Duodenal mucosa (tissue), 2 donors: ENCODE data around the gene VSIG10L2.
"Not testable (repeated sequence)": the region's sequence is repeated elsewhere in the genome, so short reads cannot be mapped to it uniquely, and the experiment has no call there.

Source experiments
- H3K27ac ChIP-seq: one replicate; pipeline ENCODE4 v1.7.0; 2013; ENCODE audit warnings: low read depth, low read length
- H3K27me3 ChIP-seq, 2 donors: one replicate each; pipeline ENCODE4 v1.7.0; 2013; ENCODE audit warnings: low read length in 2 of 2, control low read depth in 1 of 2; ENCODE audit not compliant: insufficient read depth in 2 of 2, control insufficient read depth in 1 of 2
- H3K36me3 ChIP-seq, 2 donors: one replicate each; pipeline ENCODE4 v1.7.0; 2013; ENCODE audit warnings: low read length in 2 of 2, control low read depth in 1 of 2; ENCODE audit not compliant: insufficient read depth in 2 of 2, control insufficient read depth in 1 of 2
- H3K4me1 ChIP-seq, 2 donors: one replicate each; pipeline ENCODE4 v1.7.0; 2013; ENCODE audit warnings: low read length in 2 of 2, control low read depth in 1 of 2; ENCODE audit not compliant: insufficient read depth in 2 of 2, control insufficient read depth in 1 of 2
- H3K4me3 ChIP-seq, 2 donors: one replicate each; pipeline ENCODE4 v1.7.0; 2013; ENCODE audit warnings: low read length in 2 of 2, low read depth in 1 of 2
- H3K9ac ChIP-seq, 2 donors: one replicate each; pipeline ENCODE4 v1.7.0; 2013; ENCODE audit warnings: low read length in 2 of 2, low read depth in 1 of 2
- H3K9me3 ChIP-seq, 2 donors: one replicate each; pipeline ENCODE4 v1.7.0; 2013; ENCODE audit warnings: low read length in 2 of 2, control low read depth in 1 of 2; ENCODE audit not compliant: control insufficient read depth in 1 of 2

The VSIG10L2 gene

DNA sequence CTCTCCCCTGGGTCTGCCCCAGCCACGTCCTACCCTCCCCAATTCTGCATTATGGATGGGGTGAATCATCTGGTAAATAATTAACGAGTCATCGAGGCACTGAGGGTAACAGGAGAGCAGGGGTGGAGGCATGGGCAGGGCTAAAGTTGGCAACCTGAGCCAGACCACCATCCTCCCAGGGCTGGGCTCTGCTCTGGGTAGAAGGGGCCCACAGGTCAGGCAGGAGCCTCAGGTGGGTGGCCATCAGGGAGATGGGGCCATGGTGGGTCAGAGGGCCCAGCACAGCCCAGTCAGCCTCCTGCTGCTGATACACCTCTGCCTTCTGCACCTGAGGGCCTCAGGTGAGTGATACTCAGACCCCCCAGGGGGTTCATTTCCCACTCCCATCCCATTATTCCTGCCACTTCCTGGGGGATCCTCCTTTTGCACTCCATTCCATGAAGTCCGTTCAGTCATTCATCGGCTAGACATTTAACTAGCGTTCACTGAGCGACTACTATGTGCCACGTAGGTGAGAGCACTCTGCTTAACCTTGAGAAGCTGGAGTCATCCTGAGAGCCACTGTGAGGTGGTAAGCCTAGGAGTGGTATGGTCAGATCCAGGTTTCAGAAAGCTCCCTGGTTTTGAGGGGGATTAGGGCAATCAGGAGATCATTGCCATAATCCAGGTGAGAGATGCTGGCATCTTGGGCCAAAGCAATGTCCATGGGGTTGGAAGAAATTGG is at the start of gene VSIG10L2:
VSIG10L2 (plus strand) TSS at position 248 of the 724 bp plus-strand sequence; CDS start at position 260, 12 bp downstream.
- Histone ChIP-seq H3K4me1 (peaks cover 0 to 4% of the 10 kb centered on the region in 2 donors), H3K27ac (no peak within 1 kb of the TSS), H3K36me3 (no peaks in the 10 kb centered on the region), H3K4me3 (no peak within 1 kb of the TSS), H3K9me3 (no peaks in the 10 kb centered on the region), H3K27me3 (no peaks in the 10 kb centered on the region), H3K9ac (no peak within 1 kb of the TSS)

- H3K27ac ChIP-seq, result no peak overlapping the region
- H3K9me3 ChIP-seq, result no peaks in the 10 kb centered on the region
- H3K36me3 ChIP-seq, result peaks cover 0 to 9% of the 10 kb centered on the region in 2 donors
- peaks cover 17 to 22% of the 10 kb centered on the region in 2 donors for H3K27me3 ChIP-seq
- H3K4me3 ChIP-seq, result no peak overlapping the region
- no peak overlapping the region for H3K9ac ChIP-seq
- H3K4me1 ChIP-seq, result peaks cover 11 to 17% of the 10 kb centered on the region in 2 donors
Observed at GRCh38 chr11:125901872-125902271, 44.0 kb upstream of the VSIG10L2 start.

- H3K9ac ChIP-seq, result peak overlapping the region; percentile 83 to 87
Observed at GRCh38 chr11:125902277-125902926, 43.4 kb upstream of the VSIG10L2 start.

DNA sequence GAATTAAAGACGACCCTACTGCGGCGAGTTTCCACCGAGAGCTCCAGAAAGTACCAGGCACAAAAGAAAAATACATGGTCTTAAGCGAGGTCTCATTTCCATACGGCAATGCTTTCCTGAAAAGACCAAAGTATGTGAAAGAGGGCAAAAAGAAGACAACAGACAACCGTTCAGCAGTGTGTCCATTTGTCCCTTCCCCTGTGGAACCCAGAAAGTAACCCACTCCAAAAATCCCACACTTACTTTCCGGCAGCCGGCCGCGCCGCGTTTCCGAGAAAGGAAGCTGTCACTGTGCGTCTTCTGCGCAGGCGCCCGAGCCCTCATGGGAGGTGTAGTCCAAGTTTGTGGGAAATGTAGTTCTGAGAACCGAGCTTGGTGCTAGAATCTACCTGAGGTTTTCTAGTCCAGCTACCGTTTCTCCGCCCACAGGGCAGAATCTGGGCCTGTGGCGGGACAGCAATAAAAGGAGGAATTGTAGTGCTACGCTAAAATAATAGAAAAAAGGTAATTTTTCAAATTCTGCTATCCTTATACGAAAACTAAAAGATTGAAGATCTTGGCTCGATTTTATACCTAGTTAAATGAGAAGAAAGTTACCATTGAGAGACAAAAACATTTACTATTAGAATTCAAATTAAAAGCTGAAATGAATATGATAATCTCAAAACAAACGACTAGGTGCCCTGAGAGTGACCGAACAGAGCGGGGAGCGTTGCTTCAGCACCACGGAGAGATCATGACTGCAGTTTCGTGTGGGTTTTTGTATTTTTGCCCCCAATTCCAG is 42.7 kb upstream of the VSIG10L2 start, which contains the start of gene PUS3:
PUS3 (minus strand) TSS at position 280 of the 784 bp plus-strand sequence. CDS start 6,922 bp downstream, outside the sequence.
- Histone ChIP-seq H3K9me3 (no peaks in the 10 kb centered on the region), H3K4me3 (peak within 1 kb of the TSS; percentile 90 to 95), H3K9ac (peak within 1 kb of the TSS; percentile 83 to 87), H3K4me1 (peaks cover 9 to 17% of the 10 kb centered on the region in 2 donors), H3K27ac (no peak within 1 kb of the TSS), H3K36me3 (peaks cover 0 to 9% of the 10 kb centered on the region in 2 donors), H3K27me3 (peaks cover 17 to 22% of the 10 kb centered on the region in 2 donors)

More at GRCh38 chr11:125902277-125902926, 43.4 kb upstream of the VSIG10L2 start:
- Histone ChIP-seq H3K9me3 (no peaks in the 10 kb centered on the region), H3K27ac (no peak overlapping the region), H3K4me1 (peaks cover 9 to 17% of the 10 kb centered on the region in 2 donors), H3K27me3 (peaks cover 17 to 22% of the 10 kb centered on the region in 2 donors), H3K36me3 (peaks cover 0 to 9% of the 10 kb centered on the region in 2 donors), H3K4me3 (peak overlapping the region; percentile 90 to 95)

DNA sequence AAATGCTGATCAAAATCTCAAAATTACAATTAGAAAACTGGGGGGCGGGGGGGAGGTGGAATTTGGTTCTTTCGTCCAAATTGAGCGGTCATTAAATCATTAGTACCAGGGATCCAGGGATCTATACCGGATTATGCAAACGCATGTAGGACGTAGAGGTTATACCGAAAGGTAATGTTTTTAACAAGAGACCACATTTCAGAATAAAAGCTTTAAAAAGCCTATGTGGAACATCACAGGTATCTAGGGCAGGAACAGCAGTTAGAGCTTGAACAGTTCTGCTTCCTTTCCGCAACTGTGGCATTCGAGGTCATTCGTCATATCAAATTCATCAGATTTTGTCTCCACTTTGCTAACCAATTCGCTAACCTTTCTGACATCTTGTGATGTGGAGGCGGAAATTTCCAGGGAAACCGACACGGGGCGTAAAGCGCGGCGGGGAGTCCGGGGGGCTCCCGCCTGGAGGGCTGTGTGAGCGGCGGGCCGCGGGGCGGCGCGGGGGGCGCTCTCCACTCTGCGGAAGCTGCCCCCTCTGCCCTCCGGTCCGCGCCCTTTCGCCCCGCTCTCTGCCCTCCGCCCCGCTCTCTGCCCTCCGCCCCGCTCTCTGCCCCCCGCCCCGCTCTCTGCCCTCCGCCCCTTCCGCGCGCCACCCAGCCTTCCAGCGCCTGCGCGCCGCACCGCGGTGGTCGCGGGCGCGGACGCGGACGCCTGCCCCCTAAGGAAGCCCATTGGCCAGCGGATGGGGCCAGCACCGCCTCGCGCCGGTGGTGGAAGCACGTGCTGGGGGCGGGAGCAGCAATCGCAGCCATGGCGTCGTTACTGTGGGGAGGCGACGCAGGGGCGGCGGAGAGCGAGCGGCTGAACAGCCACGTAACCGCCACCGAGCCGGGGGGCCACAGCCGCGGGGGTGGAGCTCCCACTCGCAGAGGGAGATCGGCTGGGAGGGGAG is 41.9 kb upstream of the VSIG10L2 start, which contains the start of gene DDX25:
DDX25 (plus strand) TSS at position 798 of the 949 bp plus-strand sequence; CDS start at position 808, 10 bp downstream.
- H3K4me1 ChIP-seq, result peaks cover 9 to 17% of the 10 kb centered on the region in 2 donors
- no peak within 1 kb of the TSS for H3K27ac ChIP-seq
- peak within 1 kb of the TSS; percentile 90 to 95 for H3K4me3 ChIP-seq

DNA sequence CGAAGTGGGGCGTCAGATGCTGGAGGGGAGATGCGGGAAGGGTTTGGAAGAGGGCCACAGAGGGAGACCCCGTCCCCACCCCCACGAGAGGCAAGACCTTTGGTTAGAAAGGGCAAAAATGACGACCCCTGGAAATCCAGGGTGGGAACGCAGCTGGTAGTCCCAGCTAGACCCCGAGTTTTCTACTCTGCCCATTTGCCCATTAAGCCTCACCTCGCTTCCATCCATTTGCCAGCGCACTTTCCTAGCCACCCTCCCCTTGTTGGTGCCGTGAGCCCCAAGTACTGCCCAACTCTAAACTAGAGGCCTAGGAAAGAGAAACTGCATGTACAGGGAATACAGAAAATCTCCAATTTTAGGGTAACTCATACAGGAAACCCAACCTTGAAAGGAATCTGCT is 41.2 kb upstream of the VSIG10L2 start:
- Histone ChIP-seq H3K4me3 (no peak overlapping the region), H3K9ac (no peak overlapping the region), H3K4me1 (peaks cover 9 to 17% of the 10 kb centered on the region in 2 donors), H3K27me3 (peaks cover 17 to 29% of the 10 kb centered on the region in 2 donors), H3K27ac (no peak overlapping the region), H3K9me3 (no peaks in the 10 kb centered on the region), H3K36me3 (peaks cover 0 to 4% of the 10 kb centered on the region in 2 donors)

More for the DNA sequence above, 41.9 kb upstream of the VSIG10L2 start, which contains the start of gene DDX25:
- Histone ChIP-seq H3K36me3 (peaks cover 0 to 9% of the 10 kb centered on the region in 2 donors), H3K27me3 (peaks cover 17 to 26% of the 10 kb centered on the region in 2 donors), H3K9ac (no peak within 1 kb of the TSS), H3K9me3 (no peaks in the 10 kb centered on the region)

DNA sequence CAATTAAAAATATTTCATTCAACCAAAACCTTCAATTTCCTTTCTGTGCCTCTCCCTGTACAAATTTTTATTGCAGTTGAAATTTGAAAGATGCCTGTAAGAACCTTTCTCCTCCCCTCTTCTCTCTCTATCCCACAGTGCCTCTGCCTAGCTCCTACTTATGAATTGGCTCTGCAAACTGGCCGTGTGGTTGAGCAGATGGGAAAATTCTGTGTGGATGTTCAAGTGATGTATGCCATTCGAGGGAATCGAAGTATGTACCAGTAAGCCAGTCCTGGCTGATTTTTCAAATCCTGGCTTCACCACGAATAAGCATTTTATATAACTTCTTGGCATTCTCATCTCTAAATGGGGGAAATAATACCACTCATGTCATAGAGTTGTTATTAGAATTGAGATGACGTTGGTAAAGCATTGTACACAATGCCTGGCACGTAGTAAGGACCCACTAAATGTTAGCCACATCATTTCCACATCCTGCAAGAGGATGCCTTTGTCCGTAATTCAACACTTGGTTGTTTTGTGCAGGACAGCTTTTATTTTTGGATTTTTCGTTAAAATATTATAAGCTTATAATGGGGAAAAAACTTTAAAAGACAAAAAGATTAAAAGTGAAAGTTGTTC is 35.5 kb upstream of the VSIG10L2 start:
- Histone ChIP-seq H3K27ac (no peak overlapping the region), H3K9ac (no peak overlapping the region), H3K27me3 (peaks cover 4 to 14% of the 10 kb centered on the region in 2 donors), H3K9me3 (no peaks in the 10 kb centered on the region), H3K36me3 (no peaks in the 10 kb centered on the region), H3K4me1 (no peaks in the 10 kb centered on the region), H3K4me3 (no peak overlapping the region)

DNA sequence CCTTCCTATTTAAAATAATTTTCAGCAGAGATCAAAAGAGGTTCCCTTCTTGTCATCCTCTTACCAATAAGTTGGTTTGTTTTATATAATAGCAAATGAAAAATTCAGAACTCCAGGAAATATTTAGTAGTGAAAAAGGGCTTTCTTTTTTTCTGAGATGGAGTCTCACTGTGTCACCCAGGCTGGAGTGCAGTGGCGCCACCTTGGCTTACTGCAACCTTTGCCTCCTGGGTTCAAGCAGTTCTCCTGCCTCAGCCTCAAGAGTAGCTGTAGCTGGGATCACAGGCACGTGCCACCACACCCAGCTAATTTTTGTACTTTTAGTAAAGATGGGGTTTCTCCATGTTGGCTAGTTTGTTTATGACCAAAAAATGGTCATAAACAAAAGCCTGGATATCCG is 31.2 kb upstream of the VSIG10L2 start:
- not testable (repeated sequence) for H3K27ac ChIP-seq, H3K27me3 ChIP-seq, H3K9ac ChIP-seq, H3K9me3 ChIP-seq, H3K4me3 ChIP-seq, H3K36me3 ChIP-seq, H3K4me1 ChIP-seq
